HCT116 (cell line): ENCODE data around the gene ARF1. TPM values are rescaled to one million over a fixed set of nuclear protein-coding genes. Genes with fewer than 3 reads are reported as not detected.

ENCODE experiments used
- ATAC-seq: fragments of 200-7000 bp; cut with Tn5 transposase; 2 replicates; pipeline ENCODE4 v1.9.1; 2020; ENCODE audit warnings: mild to moderate bottlenecking, moderate library complexity
- BruUV-seq: library from RNA; stranded (reverse); fragments of 400-500 nt; replicated peaks from 2 replicates; lab custom pipeline; 2021; lab: Mats Ljungman, UMichigan
- CTCF ChIA-PET: fragments of 300-600 bp; sonication (Branson Sonifier 250); formaldehyde crosslinking; loops from one replicate; lab custom pipeline; 2021; ENCODE audit warnings: antibody characterized with exemption; lab: Charles Lee
- POLR2A ChIA-PET: fragments of 300-600, 350-600 bp; sonication (Branson Sonifier 250); formaldehyde crosslinking; loops from one replicate; lab custom pipeline; 2021; ENCODE audit warnings: antibody characterized with exemption; lab: Charles Lee
- RAD21 ChIA-PET, 2 experiments: fragments of 300-600 bp; sonication (Branson Sonifier 250); formaldehyde crosslinking; loops; one replicate each; lab custom pipeline; 2023; ENCODE audit warnings: low total read pairs in 2 of 2; ENCODE audit not compliant: uncharacterized antibody in 2 of 2, unreplicated experiment in 2 of 2, low non-redundant PET in 1 of 2; lab: Charles Lee
- DNase-seq: peaks from one replicate; pipeline ENCODE4 v3.0.0-alpha.2; 2010; ENCODE audit warnings: low read depth, low spot score
- H2AFZ ChIP-seq: fragments of 200-600 bp; shearing (Covaris generic), sonication (generic); 2 replicates; pipeline ENCODE4 v1.6.1; 2017; ENCODE audit warnings: low read depth, mixed run types, mixed read lengths, antibody characterized with exemption, low read length; ENCODE audit not compliant: poor library complexity, severe bottlenecking
- H3K27ac ChIP-seq: 2 replicates; pipeline ENCODE4 v1.5.1; 2012; ENCODE audit warnings: low read depth, low read length
- H3K27me3 ChIP-seq: fragments of 200-600 bp; sonication (generic); 2 replicates; pipeline ENCODE4 v1.6.1; 2016; ENCODE audit warnings: mixed run types, low read length, mixed read lengths; ENCODE audit not compliant: insufficient read depth
- H3K36me3 ChIP-seq, 2 experiments: fragments of 200-500 bp in 1 of 2; fragments of 200-600 bp in 1 of 2; sonication (Bioruptor generic) in 1 of 2; sonication (generic) in 1 of 2; 2 replicates each; pipeline versions ENCODE4 v1.5.1 to v1.6.1; 2014 to 2016; ENCODE audit warnings: low read length in 2 of 2, inconsistent platforms in 1 of 2, mixed read lengths in 1 of 2, mixed run types in 1 of 2; ENCODE audit not compliant: insufficient read depth in 2 of 2, control insufficient read depth in 1 of 2
- H3K4me1 ChIP-seq, 2 experiments: fragments of 200-600 bp in 1 of 2; sonication (generic) in 1 of 2; 2 replicates each; pipeline versions ENCODE4 v1.5.1 to v1.6.1; 2012 to 2017; ENCODE audit warnings: low read length in 2 of 2, inconsistent platforms in 1 of 2, mild to moderate bottlenecking in 1 of 2, mixed read lengths in 1 of 2, mixed run types in 1 of 2, moderate library complexity in 1 of 2; ENCODE audit not compliant: insufficient read depth in 2 of 2, control insufficient read depth in 1 of 2
- H3K4me2 ChIP-seq: fragments of 200-600 bp; sonication (generic); 2 replicates; pipeline ENCODE4 v1.6.1; 2017; ENCODE audit warnings: mixed run types, low read length, mixed read lengths
- H3K4me3 ChIP-seq, 2 experiments: fragments of 200-600 bp in 1 of 2; sonication (generic) in 1 of 2; replicated peaks in 1 of 2; 2 replicates each; pipeline ENCODE4 v1.5.1; 2011 to 2016; ENCODE audit warnings: low read length in 2 of 2, control low read depth in 1 of 2, low read depth in 1 of 2, mild to moderate bottlenecking in 1 of 2, mixed read lengths in 1 of 2, mixed run types in 1 of 2
- H3K79me2 ChIP-seq: fragments of 200-600 bp; sonication (generic); 2 replicates; pipeline ENCODE4 v1.6.1; 2017; ENCODE audit warnings: mild to moderate bottlenecking, mixed run types, low read length, moderate library complexity, mixed read lengths; ENCODE audit not compliant: insufficient read depth
- H3K9ac ChIP-seq: fragments of 200-600 bp; sonication (generic); 2 replicates; pipeline ENCODE4 v1.6.1; 2016; ENCODE audit warnings: low read length, mixed read lengths
- H3K9me2 ChIP-seq: fragments of 200-600 bp; sonication (generic), shearing (Covaris generic); 2 replicates; pipeline ENCODE4 v1.6.1; 2017; ENCODE audit warnings: mixed run types, mild to moderate bottlenecking, moderate library complexity; ENCODE audit not compliant: insufficient read depth
- H3K9me3 ChIP-seq, 2 experiments: fragments of 200-500 bp in 1 of 2; fragments of 200-600 bp in 1 of 2; sonication (Bioruptor generic) in 1 of 2; sonication (generic) in 1 of 2; 2 replicates each; pipeline ENCODE4 v1.6.1; 2014 to 2017; ENCODE audit warnings: low read length in 2 of 2, mixed read lengths in 2 of 2, inconsistent platforms in 1 of 2, low read depth in 1 of 2, mild to moderate bottlenecking in 1 of 2, mixed run types in 1 of 2, moderate library complexity in 1 of 2; ENCODE audit not compliant: control insufficient read depth in 1 of 2, insufficient read depth in 1 of 2
- H4K20me1 ChIP-seq: fragments of 200-600 bp; sonication (generic), shearing (Covaris generic); 2 replicates; pipeline ENCODE4 v1.6.1; 2017; ENCODE audit warnings: mixed run types, mild to moderate bottlenecking, moderate library complexity; ENCODE audit not compliant: insufficient read depth
- CEBPB ChIP-seq: IDR thresholded peaks from 2 replicates; pipeline ENCODE4 v1.6.1; 2012; ENCODE audit warnings: low read depth
- ELF1 ChIP-seq: IDR thresholded peaks from 2 replicates; pipeline ENCODE4 v1.6.1; 2012; ENCODE audit warnings: low read depth, borderline replicate concordance
- EZH2 ChIP-seq: fragments of 200-600 bp; sonication (generic); IDR thresholded peaks from 2 replicates; pipeline ENCODE4 v1.6.1; 2017; ENCODE audit warnings: antibody characterized with exemption, mixed run types
- EZH2phosphoT487 ChIP-seq: fragments of 200-600 bp; IDR thresholded peaks from 2 replicates; pipeline ENCODE4 v1.6.1; 2018; ENCODE audit warnings: antibody characterized with exemption, borderline replicate concordance
- FOSL1 ChIP-seq: IDR thresholded peaks from 2 replicates; pipeline ENCODE4 v1.6.1; 2012; ENCODE audit warnings: low read depth
- POLR2A ChIP-seq: IDR thresholded peaks from 2 replicates; pipeline ENCODE4 v1.7.0; 2011; ENCODE audit warnings: borderline replicate concordance; ENCODE audit not compliant: insufficient read depth, insufficient read length; ENCODE audit errors: extremely low read depth
- POLR2AphosphoS5 ChIP-seq: IDR thresholded peaks from 2 replicates; pipeline ENCODE4 v1.6.1; 2011; ENCODE audit warnings: mild to moderate bottlenecking, low read depth, low read length, moderate library complexity
- RAD21 ChIP-seq: IDR thresholded peaks from 2 replicates; pipeline ENCODE4 v1.6.1; 2012; ENCODE audit warnings: low read depth, mild to moderate bottlenecking
- SP1 ChIP-seq: IDR thresholded peaks from 2 replicates; pipeline ENCODE4 v1.6.1; 2012; ENCODE audit warnings: low read depth
- SRF ChIP-seq: IDR thresholded peaks from 2 replicates; pipeline ENCODE4 v1.6.1; 2012; ENCODE audit warnings: low read depth
- YY1 ChIP-seq: IDR thresholded peaks from 2 replicates; pipeline ENCODE4 v1.6.1; 2011; ENCODE audit warnings: low read length, low read depth, moderate library complexity, mild to moderate bottlenecking; ENCODE audit not compliant: insufficient replicate concordance; ENCODE audit errors: extremely low read depth
- ZFX ChIP-seq: fragments of 450-650 bp; IDR thresholded peaks from 2 replicates; pipeline ENCODE4 v1.6.1; 2017
- intact Hi-C: fragments of 100-400 bp; cut with micrococcal nuclease; formaldehyde crosslinking; loops from 2 replicates; pipeline ENCODE4 v1.10.0; 2022
- total RNA-seq: library from RNA; stranded (reverse); gene quantifications from one replicate; pipeline ENCODE4 v1.2.1, GENCODE V29; 2021; ENCODE audit not compliant: unreplicated experiment
- TF ChIP-seq, protein P1 (sequence below): IDR thresholded peaks from 2 replicates; pipeline ENCODE4 v1.6.1; 2012
- TF ChIP-seq, protein P2 (sequence below): IDR thresholded peaks from 2 replicates; pipeline ENCODE4 v1.6.1; 2012
- TF ChIP-seq, protein P3 (sequence below), 3 experiments: fragments of 200-600 bp in 1 of 3; sonication (generic) in 1 of 3; IDR thresholded peaks in 2 of 3; conservative IDR thresholded peaks in 1 of 3; 2 replicates each; pipeline ENCODE4 v1.5.1; 2012 to 2017; ENCODE audit warnings: low read depth in 2 of 3, low read length in 2 of 3, antibody characterized with exemption in 1 of 3, borderline replicate concordance in 1 of 3, control low read depth in 1 of 3, mild to moderate bottlenecking in 1 of 3, mixed read lengths in 1 of 3, mixed run types in 1 of 3, moderate library complexity in 1 of 3; ENCODE audit not compliant: insufficient read depth in 1 of 3

The ARF1 gene
- total RNA-seq, 1 experiment from 2014 or later, result 394 TPM

DNA sequence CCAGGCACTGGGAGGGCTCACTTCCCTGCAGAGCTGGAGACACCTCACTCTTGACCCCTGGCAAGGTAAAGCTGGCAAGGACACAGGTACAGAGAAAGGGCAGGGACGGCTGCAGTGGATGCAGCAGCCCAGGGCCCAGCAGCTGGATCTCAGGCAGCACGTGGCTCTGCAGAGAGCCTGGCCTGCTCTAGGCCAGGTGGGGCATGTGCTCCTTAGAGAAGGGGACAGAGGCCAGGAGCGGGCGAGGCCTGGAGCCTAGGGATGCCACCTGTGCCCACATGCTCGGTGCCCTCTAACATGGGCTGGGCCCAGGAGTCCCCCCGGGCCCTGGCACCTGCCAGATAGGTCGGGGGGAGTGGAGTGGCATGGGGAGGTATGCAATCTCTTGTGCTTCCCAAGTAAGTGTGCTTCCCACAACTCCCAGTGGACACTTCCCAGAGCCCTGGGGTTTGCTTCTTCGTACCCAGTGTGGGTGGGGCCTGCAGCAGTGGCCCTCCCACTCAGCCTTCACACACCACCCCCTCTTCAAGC lies 45.7 kb upstream of the ARF1 start:
- POLR2A ChIA-PET, result no interaction called here
- no peak overlapping the region for H3K4me3 ChIP-seq
- TF ChIP-seq SP1 (no peak), YY1 (no peak), ELF1 (no peak), EZH2 (no peak), FOSL1 (no peak), POLR2A (no peak), CEBPB (no peak), ZFX (no peak), RAD21 (no peak), POLR2AphosphoS5 (no peak), SRF (no peak), EZH2phosphoT487 (no peak)
- TF ChIP-seq, protein P1, sequence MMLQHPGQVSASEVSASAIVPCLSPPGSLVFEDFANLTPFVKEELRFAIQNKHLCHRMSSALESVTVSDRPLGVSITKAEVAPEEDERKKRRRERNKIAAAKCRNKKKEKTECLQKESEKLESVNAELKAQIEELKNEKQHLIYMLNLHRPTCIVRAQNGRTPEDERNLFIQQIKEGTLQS, result no peak
- TF ChIP-seq, protein P2, sequence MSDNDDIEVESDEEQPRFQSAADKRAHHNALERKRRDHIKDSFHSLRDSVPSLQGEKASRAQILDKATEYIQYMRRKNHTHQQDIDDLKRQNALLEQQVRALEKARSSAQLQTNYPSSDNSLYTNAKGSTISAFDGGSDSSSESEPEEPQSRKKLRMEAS, result no peak
- TF ChIP-seq, protein P3, sequence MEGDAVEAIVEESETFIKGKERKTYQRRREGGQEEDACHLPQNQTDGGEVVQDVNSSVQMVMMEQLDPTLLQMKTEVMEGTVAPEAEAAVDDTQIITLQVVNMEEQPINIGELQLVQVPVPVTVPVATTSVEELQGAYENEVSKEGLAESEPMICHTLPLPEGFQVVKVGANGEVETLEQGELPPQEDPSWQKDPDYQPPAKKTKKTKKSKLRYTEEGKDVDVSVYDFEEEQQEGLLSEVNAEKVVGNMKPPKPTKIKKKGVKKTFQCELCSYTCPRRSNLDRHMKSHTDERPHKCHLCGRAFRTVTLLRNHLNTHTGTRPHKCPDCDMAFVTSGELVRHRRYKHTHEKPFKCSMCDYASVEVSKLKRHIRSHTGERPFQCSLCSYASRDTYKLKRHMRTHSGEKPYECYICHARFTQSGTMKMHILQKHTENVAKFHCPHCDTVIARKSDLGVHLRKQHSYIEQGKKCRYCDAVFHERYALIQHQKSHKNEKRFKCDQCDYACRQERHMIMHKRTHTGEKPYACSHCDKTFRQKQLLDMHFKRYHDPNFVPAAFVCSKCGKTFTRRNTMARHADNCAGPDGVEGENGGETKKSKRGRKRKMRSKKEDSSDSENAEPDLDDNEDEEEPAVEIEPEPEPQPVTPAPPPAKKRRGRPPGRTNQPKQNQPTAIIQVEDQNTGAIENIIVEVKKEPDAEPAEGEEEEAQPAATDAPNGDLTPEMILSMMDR (IDR thresholded peaks at IDR 0.05 in 2 of 3, conservative IDR thresholded peaks at IDR 0.05 in 1 of 3; ENCODE audit: borderline replicate concordance in 1 of 3, insufficient read depth in 1 of 3, low read depth in 2 of 3, low read length in 2 of 3), result no peak
- TF ChIP-seq, all 23 proteins: peak for 0
- H3K4me1 ChIP-seq, result no peaks in the 10 kb centered on the region
- RAD21 ChIA-PET, result no interaction called here
- no peak overlapping the region for H2AFZ ChIP-seq
- ATAC-seq (no peak), DNase-seq (no peak)
- H3K4me2 ChIP-seq, result no peak overlapping the region
- H3K9me2 ChIP-seq, result no peaks in the 10 kb centered on the region
- no peak overlapping the region for H3K9ac ChIP-seq
- H3K36me3 ChIP-seq, result no peaks in the 10 kb centered on the region
- no peaks in the 10 kb centered on the region for H3K27me3 ChIP-seq
- no peaks in the 10 kb centered on the region; a peak in 1 of 4 replicates for H3K9me3 ChIP-seq
- H3K79me2 ChIP-seq, result no peaks in the 10 kb centered on the region
- intact Hi-C loops, result no loop called here
- BruUV-seq, result no TSS peak
- no peak overlapping the region for H3K27ac ChIP-seq
- CTCF ChIA-PET, result no interaction called here
- H4K20me1 ChIP-seq, result no peaks in the 10 kb centered on the region
